GM21360 (cell line): ENCODE results near the gene ZMYND8.
"Not testable (repeated sequence)": the region's sequence is repeated elsewhere in the genome, so short reads cannot be mapped to it uniquely, and the experiment has no call there.

ENCODE experiments used
- ATAC-seq: cut with Tn5 transposase; IDR thresholded peaks from one replicate; pipeline ENCODE4 v1.9.1; 2021; ENCODE audit warnings: mild to moderate bottlenecking, moderate library complexity; ENCODE audit not compliant: unreplicated experiment

ZMYND8 gene

DNA sequence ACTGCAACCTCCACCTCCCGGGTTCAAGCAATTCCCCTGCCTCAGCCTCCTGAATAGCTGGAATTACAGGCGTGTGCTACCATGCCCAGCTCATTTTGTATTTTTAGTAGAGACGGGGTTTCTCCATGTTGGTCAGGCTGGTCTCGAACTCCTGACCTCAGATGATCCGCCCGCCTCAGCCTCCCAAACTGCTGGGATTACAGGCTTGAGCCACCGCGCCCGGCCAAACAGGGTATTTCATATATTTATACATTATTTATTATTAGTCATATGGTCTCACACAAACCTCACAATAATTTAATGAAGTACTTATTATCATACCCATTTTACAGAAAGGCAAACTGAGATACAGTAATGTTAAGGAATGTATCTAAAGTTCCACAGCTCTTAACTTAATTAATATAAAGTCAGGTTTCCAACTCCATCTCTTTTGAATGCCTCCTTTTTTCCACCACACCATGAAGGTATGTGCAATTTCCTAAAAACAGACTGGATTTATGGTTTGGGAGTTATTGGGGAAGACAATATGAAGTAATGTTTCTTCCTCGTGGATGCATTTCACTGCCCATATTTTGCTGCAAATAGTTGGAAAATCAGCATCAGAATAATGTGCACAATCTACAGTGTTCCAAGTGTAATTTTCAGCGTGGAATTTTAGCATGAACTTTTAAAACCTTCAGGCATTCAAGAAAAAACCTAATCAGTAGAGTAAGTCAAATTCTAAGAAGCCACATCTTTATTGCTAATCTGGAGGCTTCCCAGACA is 65.7 kb downstream of the ZMYND8 start:
- no peak for ATAC-seq

DNA sequence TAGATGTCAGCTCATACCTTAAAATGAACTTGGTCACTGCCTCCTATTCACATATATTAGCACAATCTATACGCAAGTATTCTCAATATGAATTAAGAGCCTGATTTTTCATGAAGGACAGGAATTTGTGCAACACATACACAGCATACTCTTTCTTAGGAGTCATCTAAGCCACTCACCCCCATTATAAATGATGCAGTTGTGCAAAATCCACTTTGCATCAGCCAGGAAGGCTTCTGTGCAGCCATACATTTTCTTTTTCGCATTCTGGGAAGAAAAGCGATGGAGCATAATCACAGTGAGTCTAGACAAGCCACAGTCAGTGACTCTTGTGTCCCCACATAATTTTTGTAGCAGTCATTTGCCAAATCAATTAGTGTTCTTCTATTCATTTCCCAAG is 66.5 kb downstream of the ZMYND8 start:
- no peak for ATAC-seq

DNA sequence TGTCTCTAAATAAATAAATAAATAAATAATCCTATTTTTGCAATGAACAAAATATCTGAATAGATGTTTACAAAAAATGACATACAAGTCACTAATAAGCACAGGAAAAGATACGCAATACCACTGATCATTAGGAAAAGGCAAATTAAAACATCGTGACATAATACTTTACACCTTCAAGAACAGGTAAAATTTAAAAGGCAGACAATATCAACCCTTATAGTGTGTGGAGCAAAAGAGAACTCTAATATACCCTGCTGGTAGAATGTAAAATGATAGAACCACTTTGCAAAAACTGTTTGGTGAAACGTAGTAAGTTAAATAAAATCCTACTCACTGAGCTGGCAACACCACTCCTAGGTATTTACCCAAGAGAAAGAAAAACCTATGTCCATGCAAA is 67.4 kb downstream of the ZMYND8 start:
- ATAC-seq = no peak

DNA sequence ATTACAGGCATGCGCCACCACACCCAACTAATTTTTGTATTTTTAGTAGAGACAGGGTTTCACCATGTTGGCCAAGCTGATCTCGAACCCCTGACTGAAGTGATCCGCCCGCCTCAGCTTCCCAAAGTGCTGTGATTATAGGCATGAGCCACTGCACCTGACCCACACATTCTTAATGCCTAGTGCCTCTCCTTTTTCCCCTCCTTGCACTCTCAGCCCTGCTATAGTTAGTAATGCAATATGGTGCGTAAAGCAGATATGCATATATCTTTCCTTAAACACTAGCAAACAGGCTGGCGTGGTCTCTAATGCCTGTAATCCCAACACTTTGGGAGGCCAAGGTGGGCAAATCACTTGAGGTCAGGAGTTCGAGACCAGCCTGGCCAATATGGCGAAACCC is 68.0 kb downstream of the ZMYND8 start:
- not testable (repeated sequence) for ATAC-seq

DNA sequence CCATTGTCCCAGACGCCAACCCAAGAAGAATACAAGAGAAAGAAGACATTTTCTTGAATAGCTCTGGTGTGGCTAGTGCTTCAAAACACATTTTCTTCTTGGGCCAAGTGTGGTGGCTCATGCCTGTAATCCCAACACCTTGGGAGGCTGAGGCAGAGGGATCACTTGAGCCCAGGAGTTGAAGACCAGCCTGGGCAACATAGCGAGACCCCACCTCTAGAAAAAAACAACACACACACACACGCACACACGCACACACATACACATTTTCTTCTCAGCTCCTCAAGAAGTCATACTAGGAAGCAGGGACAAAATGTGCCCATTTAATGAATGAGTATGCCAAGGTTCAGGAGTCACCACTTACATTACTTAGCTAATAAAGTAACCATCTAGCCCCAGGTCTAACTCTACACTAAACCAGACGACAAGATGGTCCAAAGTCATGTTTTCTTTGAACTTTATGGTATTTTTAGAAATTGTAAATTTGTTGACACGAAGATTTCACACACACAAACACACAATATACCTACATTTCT is 68.8 kb downstream of the ZMYND8 start:
- no peak for ATAC-seq

DNA sequence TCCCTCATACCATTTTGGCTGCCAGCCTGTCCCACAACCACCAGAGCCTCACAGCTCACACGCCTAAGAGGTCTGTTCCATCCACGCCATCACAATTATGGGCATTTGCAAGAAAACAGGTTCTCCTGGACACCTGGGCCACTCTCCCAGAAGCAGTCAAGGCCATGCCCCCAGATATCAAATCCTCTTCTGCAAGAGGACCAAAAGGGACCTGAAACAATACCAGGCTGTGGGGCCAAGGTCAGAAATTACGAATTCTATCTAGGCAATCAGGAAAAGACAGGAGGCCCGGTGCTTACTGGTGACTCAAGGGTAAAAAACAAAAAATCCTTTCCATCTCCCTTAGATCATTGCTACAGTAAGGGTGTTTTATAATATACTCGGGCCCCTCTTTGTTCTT is 69.8 kb downstream of the ZMYND8 start:
- no peak for ATAC-seq

DNA sequence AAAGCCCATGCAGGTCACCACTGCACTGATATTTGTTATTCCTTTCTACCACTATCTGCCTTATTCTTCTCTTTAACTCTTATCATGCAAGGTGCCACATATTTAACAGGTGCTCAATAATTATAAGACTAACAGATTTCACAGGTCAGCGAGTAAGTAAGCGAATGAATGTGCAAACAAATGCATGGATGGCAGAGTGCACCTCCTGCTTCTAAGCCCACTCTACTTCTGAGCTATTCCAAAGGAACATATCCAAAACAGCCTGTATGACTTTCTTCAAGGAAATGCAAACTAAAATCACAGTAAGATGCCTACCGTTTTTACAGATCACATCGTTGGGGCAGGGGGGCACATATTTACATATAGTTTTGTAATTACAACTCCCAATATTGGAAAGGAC is 71.3 kb downstream of the ZMYND8 start:
- ATAC-seq = no peak

DNA sequence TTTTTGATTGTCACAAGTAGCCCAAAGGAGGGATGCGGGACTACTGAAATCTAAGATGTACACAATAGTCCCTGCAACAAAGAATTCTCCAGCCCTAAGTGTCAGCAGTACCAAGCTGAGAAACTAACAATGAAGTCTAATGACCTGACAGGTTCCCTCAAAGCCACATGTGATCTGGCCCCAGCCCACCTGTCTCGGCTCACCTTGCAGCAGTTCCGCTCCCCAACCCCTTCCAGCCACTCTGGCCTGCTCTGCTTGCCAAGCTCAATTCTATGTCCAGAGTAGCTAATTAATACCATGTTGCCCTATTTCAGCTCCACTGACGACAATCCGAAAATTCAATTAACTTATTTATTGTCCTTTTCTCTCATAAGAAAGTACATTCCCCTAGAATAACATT is 72.1 kb downstream of the ZMYND8 start:
- ATAC-seq = no peak

DNA sequence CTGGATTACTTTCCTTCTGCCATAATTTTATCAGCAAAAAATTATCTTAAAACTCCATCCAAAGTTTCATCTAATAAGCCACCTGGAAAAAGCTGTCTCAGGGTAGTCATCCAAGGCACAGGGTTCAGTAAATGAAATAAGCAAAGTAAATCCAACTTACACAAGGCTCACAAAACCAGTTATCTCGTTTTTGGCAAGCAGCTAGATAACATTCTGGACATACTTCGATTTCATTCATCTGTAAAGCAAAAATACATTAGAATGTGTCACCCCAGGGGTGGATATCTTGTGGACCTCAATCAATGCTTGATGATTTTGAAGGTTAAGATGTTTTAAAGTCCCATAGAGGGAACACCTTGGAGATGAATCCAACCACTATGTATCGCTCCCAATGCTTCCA is 73.1 kb downstream of the ZMYND8 start:
- no peak for ATAC-seq

DNA sequence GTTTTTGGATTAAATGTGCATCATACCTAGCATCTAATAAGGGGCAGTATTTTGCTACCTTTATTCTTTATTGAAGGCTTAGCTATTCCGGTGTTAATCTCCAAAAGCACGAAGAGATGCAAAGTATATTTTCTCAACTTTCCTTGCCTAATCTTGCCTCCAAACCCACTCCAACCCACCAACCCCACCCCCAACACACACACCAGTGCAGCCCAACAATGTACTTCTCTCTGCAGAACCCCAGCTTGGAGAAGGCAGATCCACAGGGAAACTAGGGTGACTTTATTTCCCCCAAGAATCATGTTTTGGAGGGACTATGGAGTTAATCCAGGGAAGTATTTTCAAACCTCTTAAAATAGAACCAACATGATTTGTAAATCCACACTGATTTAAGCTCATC is 73.6 kb downstream of the ZMYND8 start:
- ATAC-seq = no peak

DNA sequence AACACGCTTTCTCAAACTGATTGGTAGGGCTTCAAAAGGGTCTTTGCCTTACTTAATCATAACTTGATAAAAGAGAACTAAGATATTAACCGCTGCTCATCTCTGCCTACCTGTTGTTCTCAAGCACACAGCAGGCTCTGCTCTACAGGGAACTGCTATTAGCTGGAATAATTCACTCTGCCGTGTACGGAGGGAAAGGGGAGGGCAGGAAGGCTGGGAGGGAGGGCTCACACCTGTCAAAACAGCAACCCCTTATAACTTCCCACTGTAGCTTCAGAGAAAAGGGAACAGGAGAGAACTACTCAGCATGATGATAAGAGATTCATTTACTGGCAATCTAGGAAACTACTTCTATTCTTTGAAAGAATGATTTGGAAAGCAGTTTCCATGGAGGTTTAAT is 75.1 kb downstream of the ZMYND8 start:
- ATAC-seq = no peak

DNA sequence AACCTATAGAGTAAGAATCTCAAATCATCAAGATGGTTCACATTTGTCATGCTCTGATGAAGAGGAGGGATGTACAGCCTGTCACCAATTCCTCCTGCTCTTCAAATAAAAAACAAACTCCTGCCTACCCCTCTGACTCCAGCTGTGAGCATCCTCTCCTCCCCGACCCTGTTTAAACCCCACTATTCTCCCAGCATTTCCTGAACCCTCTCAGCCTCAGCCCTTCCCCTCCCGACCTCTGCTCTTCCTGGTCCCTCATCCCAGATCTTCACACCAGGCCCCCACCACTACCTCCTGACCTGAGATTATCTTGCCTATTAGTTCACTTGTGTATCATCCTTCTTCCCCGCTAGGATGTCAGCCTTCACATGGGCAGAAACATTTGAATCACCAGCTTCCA is 75.8 kb downstream of the ZMYND8 start:
- ATAC-seq = no peak

DNA sequence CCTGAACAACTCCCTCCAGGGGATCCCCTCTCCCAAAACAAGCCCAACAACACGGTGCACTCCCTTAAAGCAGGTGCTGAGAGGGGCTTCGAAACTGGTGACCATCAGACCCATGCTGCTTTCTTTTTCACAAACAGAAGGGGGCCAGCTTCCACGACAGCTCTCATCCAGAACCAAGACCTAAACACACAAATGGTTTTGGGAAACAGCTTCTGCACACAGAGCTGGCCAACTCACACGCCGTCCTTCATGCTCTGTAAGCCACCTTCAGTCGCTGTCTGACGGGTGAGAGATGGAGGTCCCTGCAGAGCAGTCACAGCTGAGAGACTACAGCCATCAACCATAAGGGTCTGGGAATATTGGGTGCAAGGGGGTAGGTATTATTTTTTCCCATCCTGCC is 76.3 kb downstream of the ZMYND8 start:
- ATAC-seq = no peak

DNA sequence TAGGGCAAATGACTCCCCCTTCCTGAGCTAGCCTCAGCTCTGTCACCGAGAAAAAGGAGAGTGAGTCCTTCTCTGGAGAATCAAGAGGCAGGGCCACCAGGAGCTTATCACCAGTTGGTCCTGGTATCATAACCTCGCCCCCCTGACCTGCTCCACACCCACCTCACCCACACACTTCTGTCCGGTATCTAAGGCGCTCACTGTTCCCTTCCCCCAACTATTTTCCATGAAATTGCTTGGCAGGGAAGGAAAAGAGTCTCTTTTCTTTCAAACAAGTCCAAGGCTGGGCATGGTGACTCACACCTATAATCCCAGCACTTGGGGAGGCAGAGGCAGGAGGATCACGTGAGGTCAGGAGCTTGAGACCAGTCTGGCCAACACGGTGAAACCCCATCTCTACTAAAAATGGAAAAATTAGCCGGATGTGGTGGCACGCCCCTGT is 77.6 kb downstream of the ZMYND8 start:
- no peak for ATAC-seq

DNA sequence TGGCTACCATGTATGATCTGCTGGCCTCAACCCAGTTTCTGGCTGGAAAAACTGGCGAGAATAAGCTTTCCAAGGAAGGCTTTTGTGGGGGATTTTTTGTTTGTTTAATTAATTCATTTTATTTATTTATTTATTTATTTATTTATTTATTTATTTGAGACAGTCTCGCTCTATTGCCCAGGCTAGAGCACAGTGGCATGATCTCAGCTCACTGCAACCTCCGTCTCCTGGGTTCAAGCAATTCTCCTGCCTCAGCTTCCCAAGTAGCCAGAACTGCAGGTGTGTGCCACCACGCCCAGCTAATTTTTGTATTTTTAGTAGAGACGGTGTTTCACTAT is 79.0 kb downstream of the ZMYND8 start:
- not testable (repeated sequence) for ATAC-seq

DNA sequence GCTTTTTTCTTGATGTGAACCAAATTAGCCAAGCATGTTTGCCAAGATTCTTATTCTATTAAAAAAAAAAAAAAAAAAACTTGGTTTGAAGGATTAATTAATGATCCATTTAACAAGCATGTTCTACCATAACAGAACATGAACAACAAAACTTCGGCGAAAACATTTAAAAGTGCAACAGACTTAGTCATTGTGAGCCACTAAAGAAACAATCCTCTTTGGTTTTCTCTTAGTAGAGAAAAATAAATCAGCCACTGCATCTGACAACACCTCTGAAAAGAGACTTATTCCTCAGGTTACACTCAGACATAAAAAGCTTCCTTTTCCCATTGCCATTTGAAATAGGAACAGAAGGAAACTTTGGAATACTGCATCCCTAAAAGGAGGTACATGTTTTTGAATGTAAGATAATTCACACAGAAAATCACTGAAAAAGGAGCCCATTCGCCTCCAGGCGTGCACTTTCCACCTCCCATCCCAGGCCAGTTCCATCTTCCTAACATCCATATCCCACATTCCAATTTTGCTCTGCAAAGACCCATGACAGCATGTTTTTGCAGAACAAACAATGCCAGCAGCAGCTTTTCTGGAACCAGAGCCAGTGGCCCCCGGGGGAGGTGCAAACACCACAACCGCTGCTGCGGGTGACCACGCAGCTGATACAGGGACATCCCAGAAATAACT is 79.5 kb downstream of the ZMYND8 start:
- ATAC-seq = no peak

DNA sequence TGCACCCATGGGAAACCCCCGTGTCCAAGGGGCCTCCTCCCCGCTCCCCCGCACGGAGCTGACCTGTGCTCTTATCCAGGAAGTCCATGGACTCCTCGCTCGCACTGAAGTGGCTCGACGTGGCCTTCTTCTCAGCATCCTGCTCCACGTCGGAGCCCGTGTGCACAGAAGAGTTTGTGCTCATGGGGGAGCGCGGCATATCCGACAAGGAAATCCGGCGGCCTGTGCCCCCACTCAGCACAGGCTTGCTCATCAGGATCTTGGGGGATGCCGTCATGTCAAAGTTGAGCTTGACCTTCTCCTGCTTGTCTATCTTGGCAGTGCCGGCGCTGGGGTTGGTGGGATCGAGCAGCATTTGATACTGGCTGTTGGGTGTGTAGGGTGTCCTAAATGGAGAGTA is 80.2 kb downstream of the ZMYND8 start:
- ATAC-seq = no peak

DNA sequence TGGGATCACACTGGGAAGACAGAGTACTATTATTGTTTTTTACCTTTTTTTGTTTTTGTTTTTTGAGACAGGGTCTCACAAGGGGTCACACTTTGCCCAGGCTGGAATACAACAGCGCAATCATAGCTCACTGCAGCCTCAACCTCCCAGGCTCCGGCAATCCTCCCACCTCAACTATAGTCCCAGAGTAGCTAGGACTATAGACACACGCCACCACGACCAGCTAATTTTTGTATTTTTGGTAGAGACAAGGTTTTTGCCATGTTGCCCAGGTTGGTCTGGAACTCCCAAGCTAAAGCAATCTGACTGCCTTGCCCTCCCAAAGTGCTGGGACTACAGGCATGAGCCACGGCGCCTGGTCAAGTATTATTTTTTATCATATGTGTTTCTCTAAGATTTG is 81.0 kb downstream of the ZMYND8 start:
- no peak for ATAC-seq

DNA sequence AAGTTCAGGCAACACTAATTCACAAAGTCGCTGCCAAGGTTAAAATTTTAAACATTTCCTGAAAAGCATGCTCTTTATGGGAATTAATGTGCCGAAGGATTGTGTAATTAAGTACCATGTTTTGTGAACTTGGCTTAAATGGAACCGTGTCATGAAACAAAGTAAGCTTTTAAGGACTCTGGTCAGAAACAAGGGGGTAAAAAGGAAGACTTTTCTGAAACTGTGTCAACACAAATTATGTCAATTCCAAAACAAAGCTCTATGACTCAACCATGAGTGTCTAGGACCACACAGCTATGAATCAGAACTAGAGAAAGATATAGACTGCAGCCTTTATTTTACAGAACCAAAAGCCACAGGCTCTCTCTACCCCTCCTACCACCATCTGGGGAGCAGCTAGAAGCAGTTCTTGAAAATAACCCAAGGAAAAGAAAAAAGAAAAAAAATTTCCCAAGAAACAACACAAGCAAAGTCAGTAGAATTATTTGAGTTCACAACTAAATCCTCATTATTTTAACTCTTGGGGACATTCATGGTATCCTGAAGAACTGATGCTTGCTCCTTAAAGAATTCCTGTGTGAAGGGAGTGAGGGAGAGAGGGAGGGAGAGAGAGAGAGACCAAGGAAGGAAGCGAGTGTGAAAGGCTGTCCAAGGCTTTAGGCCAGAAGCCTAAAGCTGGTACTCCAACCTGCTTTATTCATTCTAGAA is 81.9 kb downstream of the ZMYND8 start:
- peak; percentile 68 for ATAC-seq

DNA sequence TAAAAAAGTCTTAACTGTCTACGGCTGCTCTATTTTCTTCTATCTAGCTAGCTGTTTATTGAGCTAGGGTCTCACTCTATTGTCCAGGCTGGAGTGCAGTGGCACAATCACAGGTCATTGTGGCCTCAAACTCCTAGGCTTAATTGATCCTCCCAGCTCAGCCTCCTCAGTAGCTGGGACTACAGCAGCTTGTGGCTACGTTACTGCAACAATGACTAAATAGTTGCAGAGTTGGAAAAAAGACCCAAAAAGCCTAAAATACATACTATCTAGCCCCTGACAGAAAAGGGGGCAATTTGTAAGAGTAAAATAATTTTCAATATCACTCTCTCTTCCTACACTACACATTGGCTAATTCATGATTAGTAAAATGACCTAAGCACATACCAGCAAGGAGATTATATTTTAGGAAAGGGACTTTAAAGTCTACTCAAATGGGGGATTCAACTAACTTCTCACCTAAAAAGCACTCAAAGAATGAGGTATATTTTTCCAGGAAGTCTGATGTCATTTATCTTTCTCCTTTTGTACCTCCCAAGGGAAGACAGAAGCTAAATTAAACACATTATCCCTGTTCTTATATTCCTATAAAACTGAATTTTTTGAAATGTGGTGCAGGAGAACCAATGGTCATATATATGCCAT is 82.8 kb downstream of the ZMYND8 start:
- no peak for ATAC-seq

DNA sequence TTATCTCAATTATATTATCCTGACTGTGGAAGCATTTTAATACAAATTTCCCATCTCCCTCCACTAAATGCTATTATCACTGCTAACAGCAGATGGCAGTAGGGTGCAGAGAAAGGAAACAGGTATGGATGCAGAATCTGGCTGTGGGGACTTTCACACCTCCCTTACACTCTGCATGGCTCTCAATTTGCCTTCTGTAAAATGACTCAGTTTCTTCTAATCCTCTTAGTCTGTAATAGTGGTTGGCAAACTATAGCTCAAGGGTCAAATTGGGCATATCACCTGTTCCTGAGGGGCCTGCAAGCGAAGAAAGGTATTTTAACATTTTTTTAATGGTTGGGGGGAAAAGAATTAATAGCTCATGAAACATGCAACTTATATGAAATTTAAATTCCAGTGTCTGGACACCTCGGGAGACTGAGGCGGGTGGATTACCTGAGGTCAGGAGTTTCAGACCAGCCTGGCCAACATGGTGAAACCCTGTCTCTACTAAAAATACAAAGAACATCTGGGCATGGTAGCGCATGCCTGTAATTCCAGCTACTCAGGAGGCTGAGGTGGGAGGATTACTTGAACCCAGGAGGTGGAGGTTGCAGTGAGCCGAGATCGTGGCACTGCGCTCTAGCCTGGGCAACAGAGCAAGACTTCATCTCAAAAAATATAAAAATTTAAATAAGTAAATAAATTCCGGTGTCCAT is 83.5 kb downstream of the ZMYND8 start:
- no peak for ATAC-seq
